HCT116 (cell line): ENCODE data around the gene BBS10.

ENCODE experiments used
- CEBPB ChIP-seq: IDR thresholded peaks from 2 replicates; pipeline ENCODE4 v1.6.1; 2012; ENCODE audit warnings: low read depth
- CTCF ChIP-seq, 3 experiments: fragments of 200-600 bp in 1 of 3; sonication (generic) in 1 of 3; IDR thresholded peaks in 2 of 3; conservative IDR thresholded peaks in 1 of 3; 2 replicates each; pipeline ENCODE4 v1.5.1; 2012 to 2017; ENCODE audit warnings: low read depth in 2 of 3, low read length in 2 of 3, antibody characterized with exemption in 1 of 3, borderline replicate concordance in 1 of 3, control low read depth in 1 of 3, mild to moderate bottlenecking in 1 of 3, mixed read lengths in 1 of 3, mixed run types in 1 of 3, moderate library complexity in 1 of 3; ENCODE audit not compliant: insufficient read depth in 1 of 3
- ELF1 ChIP-seq: IDR thresholded peaks from 2 replicates; pipeline ENCODE4 v1.6.1; 2012; ENCODE audit warnings: low read depth, borderline replicate concordance
- MAX ChIP-seq: IDR thresholded peaks from 2 replicates; pipeline ENCODE4 v1.6.1; 2012
- POLR2A ChIP-seq: IDR thresholded peaks from 2 replicates; pipeline ENCODE4 v1.7.0; 2011; ENCODE audit warnings: borderline replicate concordance; ENCODE audit not compliant: insufficient read depth, insufficient read length; ENCODE audit errors: extremely low read depth
- POLR2AphosphoS5 ChIP-seq: IDR thresholded peaks from 2 replicates; pipeline ENCODE4 v1.6.1; 2011; ENCODE audit warnings: mild to moderate bottlenecking, low read depth, low read length, moderate library complexity
- RAD21 ChIP-seq: IDR thresholded peaks from 2 replicates; pipeline ENCODE4 v1.6.1; 2012; ENCODE audit warnings: low read depth, mild to moderate bottlenecking
- ZNF274 ChIP-seq: fragments of 200-500 bp; sonication (Bioruptor generic); IDR thresholded peaks from 2 replicates; pipeline ENCODE4 v1.6.1; 2014; ENCODE audit warnings: mild to moderate bottlenecking, low read depth, low read length, inconsistent platforms

- TF ChIP-seq CTCF (IDR thresholded peaks at IDR 0.05 in 2 of 3, conservative IDR thresholded peaks at IDR 0.05 in 1 of 3; ENCODE audit: borderline replicate concordance in 1 of 3, insufficient read depth in 1 of 3, low read depth in 2 of 3, low read length in 2 of 3) (no peak), ZNF274 (no peak), ELF1 (no peak), POLR2A (no peak), CEBPB (no peak), MAX (no peak), POLR2AphosphoS5 (no peak), RAD21 (no peak)
Observed at GRCh38 chr12:76312315-76312714, 35.9 kb downstream of the BBS10 start.
